ENCODE measurements around the gene HCFC1R1.

HCFC1R1 gene

GRCh38 chr16:2986623-2987188 lies 37.0 kb downstream of the HCFC1R1 start:
- H3K27ac ChIP-seq = 0 out of 2 replicates have a peak overlapping the region, but pooled peaks have one; percentile 7
- TF ChIP-seq CTCF (conservative IDR thresholded peaks at IDR 0.05) (no peak), ZFX (IDR thresholded peaks at IDR 0.05) (no peak)

- H3K27ac ChIP-seq = peak overlapping the region; percentile 7; the same call in 1 of the 2 replicates
Observed at GRCh38 chr16:2985893-2986355, 37.8 kb downstream of the HCFC1R1 start.

GRCh38 chr16:2985462-2985861 lies 38.3 kb downstream of the HCFC1R1 start:
- no peak for TF ChIP-seq CTCF (conservative IDR thresholded peaks at IDR 0.05)
- peak overlapping the region; percentile 7; the same call in 1 of the 2 replicates for H3K27ac ChIP-seq

More at GRCh38 chr16:2985893-2986355, 37.8 kb downstream of the HCFC1R1 start:
- TF ChIP-seq ZFX (IDR thresholded peaks at IDR 0.05) = no peak
- TF ChIP-seq CTCF (conservative IDR thresholded peaks at IDR 0.05) = no peak

- peak overlapping the region; percentile 14; the same call in 1 of the 2 replicates for H3K27ac ChIP-seq
- TF ChIP-seq ZFX (IDR thresholded peaks at IDR 0.05) (no peak), CTCF (conservative IDR thresholded peaks at IDR 0.05) (peak; percentile 98)
Observed at GRCh38 chr16:2983706-2984136, 40.0 kb downstream of the HCFC1R1 start.

GRCh38 chr16:2982402-2982801 lies 41.3 kb downstream of the HCFC1R1 start:
- H3K27ac ChIP-seq = no peak overlapping the region
- no peak for TF ChIP-seq CTCF (conservative IDR thresholded peaks at IDR 0.05)
- no peak for TF ChIP-seq ZFX (IDR thresholded peaks at IDR 0.05)

- H3K27ac ChIP-seq = no peak overlapping the region
- TF ChIP-seq CTCF (conservative IDR thresholded peaks at IDR 0.05) (no peak), ZFX (IDR thresholded peaks at IDR 0.05) (no peak)
Observed at GRCh38 chr16:2981899-2982250, 41.9 kb downstream of the HCFC1R1 start.

GRCh38 chr16:2981177-2981898 lies 42.4 kb downstream of the HCFC1R1 start:
- TF ChIP-seq ZFX (IDR thresholded peaks at IDR 0.05) (no peak), CTCF (conservative IDR thresholded peaks at IDR 0.05) (no peak)
- H3K27ac ChIP-seq = peak overlapping the region; percentile 94

Data from C4-2B (cell line).